Activated CD4-positive, CD25-positive, alpha-beta regulatory T cell treated with anti-CD3 and anti-CD28 coated beads, Interleukin-2, amount 50 U/mL, for 24 hours (primary cell): Measurements from ENCODE around the gene GFRA1.

ENCODE experiments used
- ATAC-seq, 2 donors: fragments of 150-1000 bp; cut with Tn5 transposase; one replicate each; pipeline ENCODE4 v1.10.0; 2021; ENCODE audit warnings: mild to moderate bottlenecking in 1 of 2, moderate library complexity in 1 of 2

The GFRA1 gene

GRCh38 chr10:116024271-116024878, 248.6 kb downstream of the GFRA1 start:
- no peak for ATAC-seq

GRCh38 chr10:116017405-116017804, 255.6 kb downstream of the GFRA1 start:
- ATAC-seq: no peak

GRCh38 chr10:116015583-116016333, 257.2 kb downstream of the GFRA1 start:
- no peak for ATAC-seq

DNA sequence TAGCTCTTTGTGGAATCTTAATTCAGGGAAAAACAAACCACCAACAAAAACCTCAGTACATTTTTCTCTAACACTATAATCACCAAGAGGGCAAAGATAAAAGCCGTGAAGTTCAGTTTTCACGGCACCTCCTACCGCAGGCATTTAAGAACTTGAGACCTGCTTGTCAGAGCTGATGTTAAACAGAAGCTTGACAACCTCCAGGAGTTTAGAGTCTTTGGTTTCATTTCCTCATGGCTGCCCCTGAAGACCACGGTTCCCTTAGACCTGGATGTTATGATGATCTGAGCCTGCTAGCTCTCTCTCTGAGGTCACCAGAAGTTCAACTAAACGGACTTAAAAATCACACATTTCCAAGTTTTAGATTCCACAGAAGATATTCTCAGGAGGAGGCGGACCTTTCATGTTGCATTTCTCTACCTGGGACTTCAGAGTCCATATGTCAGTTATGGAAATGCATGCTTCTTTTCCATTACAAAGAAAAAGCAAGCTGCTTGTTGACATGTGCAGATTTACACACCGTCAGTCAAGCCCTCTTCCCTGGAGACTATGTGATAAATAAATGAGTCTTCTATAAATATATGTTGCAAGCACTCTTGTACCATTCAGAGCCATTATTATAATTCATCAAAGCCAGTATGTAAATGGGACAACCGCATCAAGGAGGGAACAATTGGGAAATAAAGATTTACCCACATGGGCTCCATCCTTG, 258.0 kb downstream of the GFRA1 start:
- ATAC-seq: no peak

GRCh38 chr10:116014326-116014725, 258.7 kb downstream of the GFRA1 start:
- ATAC-seq: no peak

GRCh38 chr10:116011929-116012328, 261.1 kb downstream of the GFRA1 start:
- no peak for ATAC-seq

DNA sequence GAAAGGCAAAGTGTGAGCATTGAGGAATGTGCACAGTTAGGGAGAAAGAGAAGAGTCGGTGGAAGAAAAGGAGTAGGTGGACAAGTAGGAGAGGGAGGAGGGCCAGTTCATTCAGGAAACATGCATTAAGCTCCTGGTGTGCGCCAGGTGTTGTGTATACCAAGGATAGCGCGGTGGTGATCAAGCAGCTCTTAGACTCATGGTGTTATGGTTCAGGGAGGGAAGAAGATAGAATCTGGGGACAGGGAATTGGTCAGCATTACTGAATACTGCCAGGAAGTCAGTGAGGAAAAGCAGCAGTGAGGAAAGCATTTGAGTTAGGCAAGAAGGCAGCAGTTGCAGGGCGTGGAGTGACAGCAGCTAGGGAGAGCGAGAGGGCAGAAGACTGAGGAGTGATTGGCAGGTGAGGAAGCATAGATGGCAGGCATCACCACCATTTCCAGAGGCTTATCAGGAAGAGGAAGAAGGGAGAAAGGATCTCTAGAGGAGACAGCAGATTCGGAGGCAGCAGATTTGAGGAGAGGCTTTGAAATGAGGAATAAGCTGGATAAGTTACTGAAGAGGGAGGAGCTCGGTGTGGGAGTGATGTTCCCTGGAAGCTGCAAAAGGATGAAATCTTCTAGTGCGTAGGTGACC, 265.6 kb downstream of the GFRA1 start:
- no peak for ATAC-seq
